Neural crest cell (in vitro differentiated cells): ENCODE results near the gene VPS45. TPM values are rescaled to one million over a fixed set of nuclear protein-coding genes. Genes with fewer than 3 reads are reported as not detected.

ENCODE experiments used
- DNase-seq: peaks from one replicate; pipeline ENCODE4 v3.0.0; 2021; ENCODE audit warnings: low read depth, mixed read lengths, low spot score
- H3K27ac Mint-ChIP-seq: one replicate; pipeline ENCODE4 v1.8.0; 2021; ENCODE audit warnings: mild to moderate bottlenecking, mixed read lengths; ENCODE audit not compliant: unreplicated experiment
- H3K27me3 Mint-ChIP-seq: 2 replicates; pipeline ENCODE4 v1.8.0; 2021; ENCODE audit warnings: low read depth, mild to moderate bottlenecking, mixed read lengths
- H3K36me3 Mint-ChIP-seq: 2 replicates; pipeline ENCODE4 v1.8.0; 2021; ENCODE audit warnings: low read depth, mild to moderate bottlenecking, mixed read lengths
- H3K4me1 Mint-ChIP-seq: 2 replicates; pipeline ENCODE4 v1.8.0; 2021; ENCODE audit warnings: mixed read lengths
- H3K4me3 Mint-ChIP-seq: one replicate; pipeline ENCODE4 v1.8.0; 2021; ENCODE audit warnings: mild to moderate bottlenecking, mixed read lengths
- H3K9me3 Mint-ChIP-seq: 2 replicates; pipeline ENCODE4 v1.8.0; 2021; ENCODE audit warnings: mixed read lengths
- total RNA-seq: library from RNA; stranded (reverse); gene quantifications from 2 replicates; pipeline ENCODE4 v1.2.1, GENCODE V29; 2021
- TF ChIP-seq, protein P1 (sequence below): fragments of 200-600 bp; sonication (generic); conservative IDR thresholded peaks from 2 replicates; pipeline ENCODE4 v1.5.0; 2021; ENCODE audit warnings: antibody characterized with exemption, mild to moderate bottlenecking

VPS45 gene
- total RNA-seq, 1 donor from 2014 or later, result 48.8 TPM

DNA sequence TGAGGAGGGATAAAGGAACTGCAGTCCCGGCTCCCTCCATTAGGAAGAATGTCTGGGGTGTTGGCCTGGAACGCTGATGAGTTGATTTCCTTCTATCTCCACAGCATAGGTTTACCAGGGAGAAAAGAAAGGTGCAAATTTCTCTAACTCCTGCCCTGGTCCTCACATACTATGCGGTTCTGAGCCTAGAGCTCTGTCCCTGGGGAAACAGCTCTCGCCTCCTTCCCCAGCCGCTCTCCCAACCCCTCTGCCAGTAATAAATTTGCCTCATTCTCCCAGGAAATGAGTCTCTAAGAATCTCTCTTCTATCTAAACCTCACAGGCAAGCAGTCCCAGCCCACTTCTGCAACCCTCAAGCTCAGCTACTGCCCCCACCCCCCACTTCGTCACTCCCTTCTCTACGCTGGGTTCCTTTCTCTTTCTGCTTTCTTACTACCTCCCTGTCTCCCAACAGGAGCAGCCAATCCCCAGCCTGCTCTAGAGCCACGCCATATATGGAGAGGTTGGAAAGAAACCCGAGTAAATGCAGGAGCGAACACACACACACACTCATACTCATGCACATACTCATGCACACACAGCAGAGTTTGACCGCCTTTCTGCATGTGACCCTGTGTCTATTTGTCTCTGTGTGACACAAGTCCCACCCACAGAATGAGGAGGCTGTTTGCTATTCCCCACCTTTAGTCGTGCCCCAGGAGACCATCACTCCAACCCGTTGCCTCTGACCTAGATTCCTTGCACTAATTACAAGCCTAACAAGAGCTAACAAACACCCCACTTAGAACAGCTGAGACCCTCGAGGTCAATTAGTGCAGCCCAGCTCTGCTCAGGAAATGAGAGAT lies 95.5 kb downstream of the VPS45 start:
- Mint-ChIP-seq H3K9me3 (no peaks in the 10 kb centered on the region), H3K27ac (peak overlapping the region; percentile 96), H3K4me3 (peak overlapping the region; percentile 84), H3K27me3 (no peaks in the 10 kb centered on the region), H3K4me1 (peaks cover 43% of the 10 kb centered on the region), H3K36me3 (peaks cover 16% of the 10 kb centered on the region)
- TF ChIP-seq, protein P1, sequence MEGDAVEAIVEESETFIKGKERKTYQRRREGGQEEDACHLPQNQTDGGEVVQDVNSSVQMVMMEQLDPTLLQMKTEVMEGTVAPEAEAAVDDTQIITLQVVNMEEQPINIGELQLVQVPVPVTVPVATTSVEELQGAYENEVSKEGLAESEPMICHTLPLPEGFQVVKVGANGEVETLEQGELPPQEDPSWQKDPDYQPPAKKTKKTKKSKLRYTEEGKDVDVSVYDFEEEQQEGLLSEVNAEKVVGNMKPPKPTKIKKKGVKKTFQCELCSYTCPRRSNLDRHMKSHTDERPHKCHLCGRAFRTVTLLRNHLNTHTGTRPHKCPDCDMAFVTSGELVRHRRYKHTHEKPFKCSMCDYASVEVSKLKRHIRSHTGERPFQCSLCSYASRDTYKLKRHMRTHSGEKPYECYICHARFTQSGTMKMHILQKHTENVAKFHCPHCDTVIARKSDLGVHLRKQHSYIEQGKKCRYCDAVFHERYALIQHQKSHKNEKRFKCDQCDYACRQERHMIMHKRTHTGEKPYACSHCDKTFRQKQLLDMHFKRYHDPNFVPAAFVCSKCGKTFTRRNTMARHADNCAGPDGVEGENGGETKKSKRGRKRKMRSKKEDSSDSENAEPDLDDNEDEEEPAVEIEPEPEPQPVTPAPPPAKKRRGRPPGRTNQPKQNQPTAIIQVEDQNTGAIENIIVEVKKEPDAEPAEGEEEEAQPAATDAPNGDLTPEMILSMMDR, result peak; percentile 52
- DNase-seq, result peak; percentile 58

DNA sequence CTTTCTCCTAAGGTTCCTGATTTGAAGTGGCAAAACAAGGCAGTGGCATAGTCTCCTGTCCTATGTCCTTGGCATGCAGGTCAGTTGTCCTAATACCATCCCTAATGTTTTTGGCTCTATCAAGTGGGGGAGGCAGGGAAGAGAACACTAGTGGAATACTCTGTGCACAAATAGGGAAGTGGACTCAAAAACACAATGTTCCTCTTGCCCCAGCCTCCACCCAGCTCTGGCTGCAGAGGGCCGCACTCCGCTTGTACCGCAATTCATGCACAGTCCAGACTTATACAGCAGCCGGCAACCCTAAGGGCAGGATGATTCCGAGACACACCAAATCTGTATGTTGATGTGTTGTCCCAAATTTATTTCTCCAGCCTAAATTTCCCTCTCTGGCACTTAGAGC lies 96.6 kb downstream of the VPS45 start:
- Mint-ChIP-seq H3K4me3 (peak overlapping the region; percentile 20), H3K4me1 (peaks cover 43% of the 10 kb centered on the region), H3K27me3 (no peaks in the 10 kb centered on the region), H3K36me3 (peaks cover 14% of the 10 kb centered on the region), H3K9me3 (no peaks in the 10 kb centered on the region), H3K27ac (peak overlapping the region; percentile 90)
- TF ChIP-seq, protein P1, result no peak
- no peak for DNase-seq

DNA sequence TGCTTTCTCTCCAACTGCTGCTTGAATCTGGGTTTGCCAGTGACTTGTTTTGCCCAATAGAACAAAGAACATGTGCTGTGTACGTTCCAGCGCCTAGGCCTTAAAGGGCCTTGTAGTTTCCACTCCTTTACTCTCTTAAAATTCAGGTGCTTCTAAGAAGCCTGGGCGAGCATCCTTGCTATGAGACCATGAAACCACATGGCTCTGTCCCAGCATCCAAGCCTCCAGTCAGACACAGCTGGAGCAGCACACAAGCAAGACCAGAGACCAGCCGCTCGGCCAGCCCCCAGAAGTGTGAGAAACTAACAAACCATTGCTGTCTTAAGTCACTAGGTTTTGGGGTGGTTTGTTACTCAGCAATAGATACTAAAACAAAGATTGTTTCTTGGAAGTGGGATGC lies 97.2 kb downstream of the VPS45 start:
- Mint-ChIP-seq H3K27ac (peak overlapping the region; percentile 2), H3K36me3 (peaks cover 10% of the 10 kb centered on the region), H3K4me1 (peaks cover 43% of the 10 kb centered on the region), H3K4me3 (peak overlapping the region; percentile 20), H3K27me3 (no peaks in the 10 kb centered on the region), H3K9me3 (no peaks in the 10 kb centered on the region)
- DNase-seq, result no peak
- TF ChIP-seq, protein P1, result no peak

DNA sequence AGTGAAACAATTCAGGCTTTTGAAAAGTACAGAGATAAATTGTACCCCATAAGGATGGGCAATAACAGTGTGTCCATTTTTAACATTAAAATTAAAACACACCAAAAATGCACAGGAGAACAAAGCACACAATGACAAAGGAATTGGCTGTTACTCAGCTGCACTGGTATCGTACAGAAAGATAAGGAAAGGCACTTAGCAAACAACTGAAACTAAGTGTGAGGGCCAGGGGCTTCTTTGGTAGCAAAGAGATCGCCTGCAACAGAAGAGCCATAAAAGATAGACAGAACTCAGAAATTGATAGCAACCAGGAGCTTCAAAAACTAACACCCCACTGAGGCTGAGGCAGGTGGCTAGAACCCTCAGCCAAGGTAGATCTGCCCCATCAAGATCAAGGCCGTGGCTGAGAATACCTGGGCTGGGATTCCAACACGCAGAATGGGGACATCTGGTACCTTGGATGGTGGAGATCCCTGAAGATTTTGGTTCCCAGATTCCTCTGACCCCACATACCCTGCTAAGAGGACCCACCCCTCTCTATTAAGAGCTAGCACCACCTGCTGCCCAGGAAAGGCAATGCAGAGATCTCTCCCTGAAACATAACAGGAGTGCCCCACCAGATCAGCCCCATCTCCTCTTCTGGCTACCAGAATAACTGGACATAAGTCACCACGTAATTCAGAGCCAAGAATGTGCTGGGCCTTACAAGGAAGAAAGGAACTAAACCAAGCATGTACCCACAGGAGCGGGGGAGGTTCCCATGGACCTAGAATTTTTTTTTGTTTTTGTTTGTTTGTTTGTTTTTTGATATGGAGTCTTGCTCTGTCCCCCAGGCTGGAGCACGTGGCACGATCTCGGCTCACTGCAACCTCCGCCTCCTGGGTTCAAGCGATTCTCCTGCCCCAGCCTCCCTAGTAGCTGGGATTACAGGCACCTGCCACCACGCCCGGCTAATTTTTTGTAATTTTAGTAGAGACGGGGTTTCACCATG lies 98.3 kb downstream of the VPS45 start:
- Mint-ChIP-seq H3K4me3 (no peak overlapping the region), H3K27ac (no peak overlapping the region), H3K4me1 (peaks cover 42% of the 10 kb centered on the region), H3K27me3 (no peaks in the 10 kb centered on the region), H3K36me3 (peaks cover 5% of the 10 kb centered on the region), H3K9me3 (no peaks in the 10 kb centered on the region)
- TF ChIP-seq, protein P1, result peak; percentile 64
- peak; percentile 48 for DNase-seq

DNA sequence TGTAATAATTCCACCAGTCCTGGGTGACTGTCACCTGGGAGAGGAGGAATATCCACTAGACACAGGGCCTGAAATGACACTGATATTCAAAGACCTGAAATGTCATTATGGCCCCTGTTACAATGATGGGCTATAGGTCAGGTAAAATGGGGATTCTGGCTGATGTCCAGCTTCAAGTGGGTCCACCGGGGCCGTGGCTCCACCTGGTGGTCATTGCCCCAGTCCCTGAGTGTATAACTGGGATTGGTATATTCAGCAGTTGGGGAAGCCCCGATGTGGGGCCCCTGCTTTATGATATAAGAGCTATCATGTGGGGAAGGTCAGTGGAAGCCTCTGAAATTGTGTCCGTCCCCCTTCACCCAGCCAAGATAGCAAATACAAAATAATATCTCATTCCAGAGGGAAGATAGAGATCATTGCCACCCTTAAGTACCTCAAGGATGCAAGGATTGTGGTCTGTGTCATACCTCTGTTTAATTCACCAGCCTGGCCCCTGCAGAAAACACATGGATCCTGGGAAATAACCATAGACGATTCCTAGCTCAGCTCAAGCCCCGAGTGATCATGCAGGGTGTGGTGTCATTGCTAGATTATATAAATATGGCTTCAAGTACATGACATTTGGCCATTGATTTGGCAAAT lies 101.5 kb downstream of the VPS45 start:
- peak; percentile 64 for DNase-seq
- TF ChIP-seq, protein P1, result peak; percentile 76
- H3K4me3 Mint-ChIP-seq, result no peak overlapping the region
- H3K4me1 Mint-ChIP-seq, result peaks cover 30% of the 10 kb centered on the region
- no peak overlapping the region for H3K27ac Mint-ChIP-seq
- H3K27me3 Mint-ChIP-seq, result no peaks in the 10 kb centered on the region
- H3K36me3 Mint-ChIP-seq, result no peaks in the 10 kb centered on the region
- H3K9me3 Mint-ChIP-seq, result no peaks in the 10 kb centered on the region
